H9 (cell line): ENCODE results near the gene CMTM7. TPM values are rescaled to one million over a fixed set of nuclear protein-coding genes. Genes with fewer than 3 reads are reported as not detected.

Experiments used
- DNase-seq: peaks from one replicate; pipeline ENCODE4 v3.0.0-alpha.2; 2017
- H2AFZ ChIP-seq: one replicate; pipeline ENCODE4 v1.6.1; 2013; ENCODE audit warnings: mild to moderate bottlenecking, low read length, control low read depth, moderate library complexity
- H2AK5ac ChIP-seq: 2 replicates; pipeline ENCODE4 v1.6.1; 2013; ENCODE audit warnings: low read length, control low read depth, mixed read lengths; ENCODE audit not compliant: insufficient read length
- H2BK120ac ChIP-seq: one replicate; pipeline ENCODE4 v1.6.1; 2013; ENCODE audit warnings: low read depth, mild to moderate bottlenecking, low read length, control low read depth, inconsistent platforms; ENCODE audit not compliant: poor library complexity, severe bottlenecking
- H2BK12ac ChIP-seq: 2 replicates; pipeline ENCODE4 v1.6.1; 2013; ENCODE audit warnings: low read length, control low read depth, mixed read lengths, low read depth; ENCODE audit not compliant: insufficient read length
- H2BK15ac ChIP-seq: 2 replicates; pipeline ENCODE4 v1.6.1; 2013; ENCODE audit warnings: low read depth, low read length, control low read depth
- H2BK20ac ChIP-seq: one replicate; pipeline ENCODE4 v1.6.1; 2013; ENCODE audit warnings: low read depth, mild to moderate bottlenecking, low read length, control low read depth, inconsistent platforms; ENCODE audit not compliant: poor library complexity, severe bottlenecking
- H2BK5ac ChIP-seq: 2 replicates; pipeline ENCODE4 v1.6.1; 2013; ENCODE audit warnings: low read length, control low read depth, mixed read lengths; ENCODE audit not compliant: insufficient read length
- H3K14ac ChIP-seq: 2 replicates; pipeline ENCODE4 v1.6.1; 2013; ENCODE audit warnings: low read length, control low read depth; ENCODE audit not compliant: insufficient read depth
- H3K18ac ChIP-seq: 2 replicates; pipeline ENCODE4 v1.6.1; 2013; ENCODE audit warnings: low read depth, mild to moderate bottlenecking, mixed read lengths, low read length, control low read depth; ENCODE audit not compliant: insufficient read length
- H3K23ac ChIP-seq: 2 replicates; pipeline ENCODE4 v1.6.1; 2013; ENCODE audit warnings: low read length, control low read depth, mixed read lengths, low read depth; ENCODE audit not compliant: insufficient read length
- H3K23me2 ChIP-seq: 2 replicates; pipeline ENCODE4 v1.6.1; 2013; ENCODE audit warnings: low read depth, mild to moderate bottlenecking, mixed read lengths, low read length, control low read depth; ENCODE audit not compliant: insufficient read length, poor library complexity, severe bottlenecking
- H3K27ac ChIP-seq: 2 replicates; pipeline ENCODE4 v1.5.1; 2013; ENCODE audit warnings: low read length, control low read depth, mixed read lengths, low read depth; ENCODE audit not compliant: insufficient read length
- H3K27me3 ChIP-seq: 2 replicates; pipeline ENCODE4 v1.6.1; 2013; ENCODE audit warnings: low read length, control low read depth, inconsistent platforms; ENCODE audit not compliant: insufficient read depth
- H3K4ac ChIP-seq: 2 replicates; pipeline ENCODE4 v1.6.1; 2013; ENCODE audit warnings: low read depth, mild to moderate bottlenecking, control low read depth, inconsistent platforms, low read length, moderate library complexity
- H3K4me1 ChIP-seq: 2 replicates; pipeline ENCODE4 v1.6.1; 2013; ENCODE audit warnings: low read length, control low read depth, inconsistent platforms; ENCODE audit not compliant: insufficient read depth
- H3K4me2 ChIP-seq: 2 replicates; pipeline ENCODE4 v1.6.1; 2013; ENCODE audit warnings: low read length, control low read depth, mixed read lengths; ENCODE audit not compliant: insufficient read length, insufficient read depth
- H3K56ac ChIP-seq: 2 replicates; pipeline ENCODE4 v1.6.1; 2013; ENCODE audit warnings: low read depth, mild to moderate bottlenecking, mixed read lengths, low read length, control low read depth; ENCODE audit not compliant: insufficient read length
- H3K79me1 ChIP-seq: 2 replicates; pipeline ENCODE4 v1.6.1; 2013; ENCODE audit warnings: low read depth, mild to moderate bottlenecking, moderate library complexity, low read length, control low read depth, inconsistent platforms; ENCODE audit not compliant: insufficient read depth, poor library complexity, severe bottlenecking
- H3K79me2 ChIP-seq: 2 replicates; pipeline ENCODE4 v1.6.1; 2013; ENCODE audit warnings: low read length, control low read depth, inconsistent platforms; ENCODE audit not compliant: insufficient read depth
- H3K9ac ChIP-seq: 2 replicates; pipeline ENCODE4 v1.6.1; 2013; ENCODE audit warnings: low read length, control low read depth, mixed read lengths; ENCODE audit not compliant: insufficient read length; ENCODE audit errors: extremely low read depth
- H3K9me3 ChIP-seq: one replicate; pipeline ENCODE4 v1.6.1; 2013; ENCODE audit warnings: low read depth, low read length, inconsistent platforms; ENCODE audit not compliant: control insufficient read depth
- H3T11ph ChIP-seq: one replicate; pipeline ENCODE4 v1.6.1; 2013; ENCODE audit warnings: mild to moderate bottlenecking, low read length, control low read depth, inconsistent platforms
- H4K20me1 ChIP-seq: one replicate; pipeline ENCODE4 v1.6.1; 2013; ENCODE audit not compliant: control insufficient read depth, insufficient read length, insufficient read depth
- H4K5ac ChIP-seq: 2 replicates; pipeline ENCODE4 v1.6.1; 2013; ENCODE audit warnings: low read depth, mild to moderate bottlenecking, mixed read lengths, low read length, control low read depth; ENCODE audit not compliant: insufficient read length
- H4K8ac ChIP-seq: replicated peaks from 2 replicates; pipeline ENCODE4 v1.6.1; 2013; ENCODE audit warnings: low read length, control low read depth, mixed read lengths, low read depth; ENCODE audit not compliant: insufficient read length
- H4K91ac ChIP-seq: 2 replicates; pipeline ENCODE4 v1.6.1; 2013; ENCODE audit warnings: low read depth, mild to moderate bottlenecking, moderate library complexity, mixed read lengths, low read length, control low read depth; ENCODE audit not compliant: insufficient read length
- H3K27ac Mint-ChIP-seq, 3 experiments: 2 replicates in 2 of 3; 3 replicates in 1 of 3; pipeline ENCODE4 v1.8.0; 2020 to 2021; ENCODE audit warnings: mixed read lengths in 3 of 3, mild to moderate bottlenecking in 1 of 3, moderate library complexity in 1 of 3
- H3K27me3 Mint-ChIP-seq: 2 replicates; pipeline ENCODE4 v1.8.0; 2021; ENCODE audit warnings: low read depth, mild to moderate bottlenecking, moderate library complexity, mixed read lengths
- H3K36me3 Mint-ChIP-seq, 3 experiments: 2 replicates in 2 of 3; 3 replicates in 1 of 3; pipeline ENCODE4 v1.8.0; 2020 to 2021; ENCODE audit warnings: low read depth in 3 of 3, mixed read lengths in 3 of 3; ENCODE audit not compliant: insufficient read depth in 1 of 3
- H3K4me1 Mint-ChIP-seq, 2 experiments: 2 replicates each; pipeline ENCODE4 v1.8.0; 2020; ENCODE audit warnings: mixed read lengths in 2 of 2
- H3K4me3 Mint-ChIP-seq, 2 experiments: 2 replicates in 1 of 2; 3 replicates in 1 of 2; pipeline ENCODE4 v1.8.0; 2020 to 2021; ENCODE audit warnings: mild to moderate bottlenecking in 2 of 2, mixed read lengths in 2 of 2, moderate library complexity in 1 of 2
- H3K9me3 Mint-ChIP-seq, 2 experiments: 2 replicates in 1 of 2; 3 replicates in 1 of 2; pipeline ENCODE4 v1.8.0; 2020; ENCODE audit warnings: mild to moderate bottlenecking in 2 of 2, mixed read lengths in 2 of 2, moderate library complexity in 1 of 2
- CTCF ChIP-seq: fragments of 200-600 bp; sonication (generic); conservative IDR thresholded peaks from 3 replicates; pipeline ENCODE4 v1.8.0; 2021; ENCODE audit warnings: antibody characterized with exemption, mild to moderate bottlenecking
- WGBS: extraction: QIAGEN DNeasy Blood & Tissue Kit; methylation state at CpG from one replicate; pipeline ENCODE4 v1.1.7; 2013; ENCODE audit warnings: missing lambda C conversion rate, low lambda C conversion rate, mixed read lengths; ENCODE audit not compliant: insufficient read length; ENCODE audit errors: extremely low coverage; 5-methylcytosine and 5-hydroxymethylcytosine counted together
- total RNA-seq: library from RNA; stranded (reverse); gene quantifications from 2 replicates; pipeline ENCODE4 v1.2.1, GENCODE V29; 2021

The CMTM7 gene
- total RNA-seq, 1 experiment from 2014 or later, result 23.9 TPM

GRCh38 chr3:32420126-32421038 lies 28.7 kb downstream of the CMTM7 start:
- peak overlapping the region; percentile 59 for H3K27ac ChIP-seq
- no peaks in the 10 kb centered on the region for H3K23me2 ChIP-seq
- H3K79me1 ChIP-seq, result no peaks in the 10 kb centered on the region
- H3K23ac ChIP-seq, result no peak overlapping the region
- no peak overlapping the region for H3T11ph ChIP-seq
- H2BK20ac ChIP-seq, result no peak overlapping the region
- peak overlapping the region; percentile 82 for H3K14ac ChIP-seq
- H4K5ac ChIP-seq, result no peak overlapping the region
- peaks cover 29 to 33% of the 10 kb centered on the region in 2 experiments for H3K4me1 Mint-ChIP-seq
- H2BK120ac ChIP-seq, result no peak overlapping the region
- no peak overlapping the region for H2AK5ac ChIP-seq
- H3K4me3 Mint-ChIP-seq, result no peak overlapping the region
- H4K91ac ChIP-seq, result no peak overlapping the region
- peak; percentile 78 for DNase-seq
- no peaks in the 10 kb centered on the region for H3K79me2 ChIP-seq
- no peak overlapping the region for H3K9ac ChIP-seq
- no peaks in the 10 kb centered on the region for H3K9me3 ChIP-seq
- peaks cover 15 to 16% of the 10 kb centered on the region in 2 experiments for H3K9me3 Mint-ChIP-seq
- H2BK12ac ChIP-seq, result no peak overlapping the region
- H3K36me3 Mint-ChIP-seq, result peaks cover 13 to 19% (median 13%) of the 10 kb centered on the region in 3 experiments
- no peaks in the 10 kb centered on the region; the same call in 1 of the 2 replicates for H3K27me3 Mint-ChIP-seq
- H3K56ac ChIP-seq, result no peak overlapping the region
- no peak overlapping the region for H2BK15ac ChIP-seq
- H3K27ac Mint-ChIP-seq, result peak overlapping the region; percentile 34 to 81 (median 62)
- no peaks in the 10 kb centered on the region for H4K20me1 ChIP-seq
- no peaks in the 10 kb centered on the region for H3K27me3 ChIP-seq
- no CpG with 5 or more reads among the region's 14 CpGs for WGBS
- H4K8ac ChIP-seq, result no peak overlapping the region
- H2BK5ac ChIP-seq, result no peak overlapping the region
- no peak overlapping the region for H3K4ac ChIP-seq
- peaks cover 5% of the 10 kb centered on the region; the same call in 1 of the 2 replicates for H3K4me1 ChIP-seq
- no peak overlapping the region for H3K4me2 ChIP-seq
- H2AFZ ChIP-seq, result no peak overlapping the region
- no peak; the same call in 2 of the 3 replicates for TF ChIP-seq CTCF
- H3K18ac ChIP-seq, result peak overlapping the region; percentile 70
